ENCODE results near the gene TPCN2.

- TF ChIP-seq POLR2A (IDR thresholded peaks at IDR 0.05) (no peak), CTCF (IDR thresholded peaks at IDR 0.05) (no peak)
These were observed 5.0 kb downstream of the TPCN2 start for GRCh38 chr11:69053546-69054396.
